BLaER1 (cell line): ENCODE measurements around the gene LST1.

Experiments used
- H3K27ac ChIP-seq: shearing (Covaris generic); formaldehyde crosslinking; 2 replicates; pipeline ENCODE4 v1.8.1; 2022
- H3K27me3 ChIP-seq: shearing (Covaris generic); formaldehyde crosslinking; 2 replicates; pipeline ENCODE4 v1.8.1; 2022
- H3K36me3 ChIP-seq: shearing (Covaris generic); formaldehyde crosslinking; 2 replicates; pipeline ENCODE4 v1.8.1; 2022
- H3K4me1 ChIP-seq: shearing (Covaris generic); formaldehyde crosslinking; 2 replicates; pipeline ENCODE4 v1.8.1; 2022
- H3K4me2 ChIP-seq: shearing (Covaris generic); formaldehyde crosslinking; 2 replicates; pipeline ENCODE4 v1.8.1; 2022
- H3K4me3 ChIP-seq: shearing (Covaris generic); formaldehyde crosslinking; 2 replicates; pipeline ENCODE4 v1.8.1; 2022
- H3K9ac ChIP-seq: shearing (Covaris generic); formaldehyde crosslinking; 2 replicates; pipeline ENCODE4 v1.8.1; 2022
- H3K9me3 ChIP-seq: shearing (Covaris generic); formaldehyde crosslinking; 2 replicates; pipeline ENCODE4 v1.8.1; 2022
- H4K20me1 ChIP-seq: shearing (Covaris generic); formaldehyde crosslinking; 2 replicates; pipeline ENCODE4 v1.8.1; 2022
- Cebpa-rat ChIP-seq: shearing (Covaris generic); IDR thresholded peaks from 2 replicates; pipeline ENCODE4 v1.8.1; 2022

Gene LST1

GRCh38 chr6:31615748-31616147 is 29.7 kb downstream of the LST1 start:
- Histone ChIP-seq H3K27ac (peak overlapping the region; percentile 45), H3K9ac (0 out of 2 replicates have a peak overlapping the region, but pooled peaks have one; percentile 29), H3K9me3 (no peaks in the 10 kb centered on the region), H3K4me3 (no peak overlapping the region; the same call in 1 of the 2 replicates), H3K4me2 (peak overlapping the region; percentile 72), H3K36me3 (no peaks in the 10 kb centered on the region), H4K20me1 (no peaks in the 10 kb centered on the region), H3K27me3 (no peaks in the 10 kb centered on the region), H3K4me1 (peaks cover 26% of the 10 kb centered on the region)
- TF ChIP-seq Cebpa-rat: no peak

- Histone ChIP-seq H3K9ac (no peak overlapping the region), H3K27me3 (no peaks in the 10 kb centered on the region), H4K20me1 (peaks cover 11% of the 10 kb centered on the region), H3K4me2 (no peak overlapping the region), H3K27ac (no peak overlapping the region), H3K4me1 (peaks cover 32% of the 10 kb centered on the region), H3K4me3 (no peak overlapping the region), H3K36me3 (peaks cover 5% of the 10 kb centered on the region; the same call in 1 of the 2 replicates), H3K9me3 (no peaks in the 10 kb centered on the region)
- no peak for TF ChIP-seq Cebpa-rat
Observed at GRCh38 chr6:31617010-31617409, 30.9 kb downstream of the LST1 start.

- peaks cover 41% of the 10 kb centered on the region for H4K20me1 ChIP-seq
- peak overlapping the region; percentile 50 for H3K4me2 ChIP-seq
- H3K9me3 ChIP-seq: no peaks in the 10 kb centered on the region
- H3K27me3 ChIP-seq: no peaks in the 10 kb centered on the region
- TF ChIP-seq Cebpa-rat: no peak
- H3K4me1 ChIP-seq: peaks cover 37% of the 10 kb centered on the region
- peak overlapping the region; percentile 96 for H3K27ac ChIP-seq
- peak overlapping the region; percentile 98 for H3K4me3 ChIP-seq
- H3K9ac ChIP-seq: peak overlapping the region; percentile 90
- H3K36me3 ChIP-seq: peaks cover 35% of the 10 kb centered on the region
Observed at GRCh38 chr6:31619805-31620585, 33.9 kb downstream of the LST1 start.

- peak within 1 kb of the TSS; percentile 98 for H3K4me2 ChIP-seq
- H3K9ac ChIP-seq: peak within 1 kb of the TSS; percentile 99
- H3K4me1 ChIP-seq: peaks cover 29% of the 10 kb centered on the region
- no peaks in the 10 kb centered on the region for H3K27me3 ChIP-seq
- no peak for TF ChIP-seq Cebpa-rat
- H3K9me3 ChIP-seq: no peaks in the 10 kb centered on the region
- H3K36me3 ChIP-seq: peaks cover 43% of the 10 kb centered on the region
- peak within 1 kb of the TSS; percentile 99 for H3K27ac ChIP-seq
- H3K4me3 ChIP-seq: peak within 1 kb of the TSS; percentile 98
- peaks cover 49% of the 10 kb centered on the region for H4K20me1 ChIP-seq
Observed at GRCh38 chr6:31620586-31621319, 34.7 kb downstream of the LST1 start, which contains the start of gene PRRC2A. Gene PRRC2A (plus strand): TSS chr6:31620715. CDS start chr6:31622790, 2,075 bp downstream.

GRCh38 chr6:31621320-31621939 is 35.4 kb downstream of the LST1 start:
- Histone ChIP-seq H3K4me2 (peak overlapping the region; percentile 98), H3K4me1 (peaks cover 22% of the 10 kb centered on the region), H3K9me3 (no peaks in the 10 kb centered on the region), H3K4me3 (peak overlapping the region; percentile 98), H3K9ac (peak overlapping the region; percentile 99), H3K27ac (peak overlapping the region; percentile 99), H3K36me3 (peaks cover 49% of the 10 kb centered on the region), H3K27me3 (no peaks in the 10 kb centered on the region), H4K20me1 (peaks cover 55% of the 10 kb centered on the region)
- no peak for TF ChIP-seq Cebpa-rat

GRCh38 chr6:31621991-31622390 is 35.9 kb downstream of the LST1 start:
- Histone ChIP-seq H3K9me3 (no peaks in the 10 kb centered on the region), H4K20me1 (peaks cover 61% of the 10 kb centered on the region), H3K4me3 (peak overlapping the region; percentile 98), H3K4me2 (peak overlapping the region; percentile 98), H3K4me1 (peaks cover 20% of the 10 kb centered on the region), H3K27me3 (no peaks in the 10 kb centered on the region), H3K27ac (peak overlapping the region; percentile 99), H3K9ac (peak overlapping the region; percentile 99), H3K36me3 (peaks cover 55% of the 10 kb centered on the region)
- TF ChIP-seq Cebpa-rat: no peak

- peak overlapping the region; percentile 98 for H3K4me3 ChIP-seq
Observed at GRCh38 chr6:31622684-31623091, 36.6 kb downstream of the LST1 start.

GRCh38 chr6:31624070-31624469 is 38.0 kb downstream of the LST1 start:
- no peak for TF ChIP-seq Cebpa-rat
- no peaks in the 10 kb centered on the region for H3K9me3 ChIP-seq

More at GRCh38 chr6:31622684-31623091, 36.6 kb downstream of the LST1 start:
- Histone ChIP-seq H3K4me2 (peak overlapping the region; percentile 98), H3K9me3 (no peaks in the 10 kb centered on the region), H3K9ac (peak overlapping the region; percentile 99), H3K36me3 (peaks cover 62% of the 10 kb centered on the region), H3K4me1 (peaks cover 20% of the 10 kb centered on the region), H3K27ac (no peak overlapping the region), H3K27me3 (no peaks in the 10 kb centered on the region), H4K20me1 (peaks cover 68% of the 10 kb centered on the region)
- no peak for TF ChIP-seq Cebpa-rat

GRCh38 chr6:31626952-31627351 is 40.9 kb downstream of the LST1 start:
- H3K4me3 ChIP-seq: no peak overlapping the region

More at GRCh38 chr6:31624070-31624469, 38.0 kb downstream of the LST1 start:
- Histone ChIP-seq H3K4me2 (no peak overlapping the region), H3K4me3 (no peak overlapping the region), H3K9ac (no peak overlapping the region), H4K20me1 (peaks cover 82% of the 10 kb centered on the region), H3K36me3 (peaks cover 76% of the 10 kb centered on the region), H3K4me1 (peaks cover 20% of the 10 kb centered on the region), H3K27ac (no peak overlapping the region), H3K27me3 (no peaks in the 10 kb centered on the region)

More at GRCh38 chr6:31626952-31627351, 40.9 kb downstream of the LST1 start:
- Histone ChIP-seq H4K20me1 (peaks cover 100% of the 10 kb centered on the region), H3K4me1 (peaks cover 14% of the 10 kb centered on the region), H3K36me3 (peaks cover 100% of the 10 kb centered on the region), H3K27ac (no peak overlapping the region), H3K9me3 (no peaks in the 10 kb centered on the region), H3K27me3 (no peaks in the 10 kb centered on the region), H3K4me2 (no peak overlapping the region), H3K9ac (no peak overlapping the region)
- no peak for TF ChIP-seq Cebpa-rat
